Vagina (tissue), 2 donors: ENCODE measurements around the gene ATXN2. TPM values are rescaled to one million over a fixed set of nuclear protein-coding genes. Genes with fewer than 3 reads are reported as not detected.
"Not testable (repeated sequence)": the region's sequence is repeated elsewhere in the genome, so short reads cannot be mapped to it uniquely, and the experiment has no call there.

Experiments used
- DNase-seq, 2 donors: peaks; one replicate each; pipeline ENCODE4 v3.0.0-alpha.2; 2017; ENCODE audit errors: extremely low spot score in 2 of 2
- H3K27ac ChIP-seq: fragments of 200-600 bp; sonication (generic); one replicate; pipeline ENCODE4 v1.5.1; 2019
- H3K27me3 ChIP-seq: fragments of 200-600 bp; sonication (generic); one replicate; pipeline ENCODE4 v1.5.1; 2019
- H3K36me3 ChIP-seq, 2 donors: fragments of 200-600 bp; sonication (generic); one replicate each; pipeline ENCODE4 v1.5.1; 2017 to 2019
- H3K4me1 ChIP-seq: fragments of 200-600 bp; sonication (generic); one replicate; pipeline ENCODE4 v1.5.1; 2019
- H3K4me3 ChIP-seq, 2 donors: fragments of 200-600 bp; sonication (generic); 1 replicate in 1 of 2; 2 replicates in 1 of 2; pipeline ENCODE4 v1.5.1; 2016 to 2019
- H3K9me3 ChIP-seq: fragments of 200-600 bp; sonication (generic); one replicate; pipeline ENCODE4 v1.5.1; 2019
- POLR2A ChIP-seq, 2 donors: fragments of 450-650 bp; IDR thresholded peaks; one replicate each; pipeline ENCODE4 v1.6.1; 2017; ENCODE audit warnings: antibody characterized with exemption in 2 of 2, mild to moderate bottlenecking in 2 of 2, moderate library complexity in 2 of 2
- POLR2AphosphoS5 ChIP-seq, 2 donors: sonication (generic); formaldehyde crosslinking; IDR thresholded peaks; one replicate each; pipeline ENCODE4 v1.9.0; 2017; ENCODE audit warnings: antibody characterized with exemption in 2 of 2, mild to moderate bottlenecking in 2 of 2, low read depth in 1 of 2; ENCODE audit not compliant: insufficient read depth in 1 of 2
- intact Hi-C: fragments of 100-400 bp; cut with DNase I; formaldehyde crosslinking; loops from one replicate; pipeline ENCODE4 v1.15.1; 2023
- total RNA-seq: library from RNA; depleted of rRNA; stranded (reverse); fragments of >200 nt; gene quantifications from one replicate; pipeline ENCODE4 v1.2.3, GENCODE V29; 2016
- TF ChIP-seq, protein P1 (sequence below), 3 experiments: fragments of 450-650 bp in 2 of 3; fragments of 200-600 bp in 1 of 3; sonication (generic) in 1 of 3; IDR thresholded peaks; one replicate each; pipeline ENCODE4 v1.5.1; 2017 to 2019; ENCODE audit warnings: antibody characterized with exemption in 3 of 3, mild to moderate bottlenecking in 2 of 3, moderate library complexity in 2 of 3

Gene ATXN2
- total RNA-seq, 1 donor from 2014 or later = 70.2 TPM

GRCh38 chr12:111626230-111626629, 27.1 kb upstream of the ATXN2 start:
- Histone ChIP-seq H3K9me3 (no peaks in the 10 kb centered on the region), H3K4me3 (no peak overlapping the region), H3K27ac (no peak overlapping the region), H3K36me3 (no peaks in the 10 kb centered on the region), H3K27me3 (no peaks in the 10 kb centered on the region), H3K4me1 (no peaks in the 10 kb centered on the region)
- no peak for TF ChIP-seq POLR2A (IDR thresholded peaks at IDR 0.05)
- TF ChIP-seq, protein P1, sequence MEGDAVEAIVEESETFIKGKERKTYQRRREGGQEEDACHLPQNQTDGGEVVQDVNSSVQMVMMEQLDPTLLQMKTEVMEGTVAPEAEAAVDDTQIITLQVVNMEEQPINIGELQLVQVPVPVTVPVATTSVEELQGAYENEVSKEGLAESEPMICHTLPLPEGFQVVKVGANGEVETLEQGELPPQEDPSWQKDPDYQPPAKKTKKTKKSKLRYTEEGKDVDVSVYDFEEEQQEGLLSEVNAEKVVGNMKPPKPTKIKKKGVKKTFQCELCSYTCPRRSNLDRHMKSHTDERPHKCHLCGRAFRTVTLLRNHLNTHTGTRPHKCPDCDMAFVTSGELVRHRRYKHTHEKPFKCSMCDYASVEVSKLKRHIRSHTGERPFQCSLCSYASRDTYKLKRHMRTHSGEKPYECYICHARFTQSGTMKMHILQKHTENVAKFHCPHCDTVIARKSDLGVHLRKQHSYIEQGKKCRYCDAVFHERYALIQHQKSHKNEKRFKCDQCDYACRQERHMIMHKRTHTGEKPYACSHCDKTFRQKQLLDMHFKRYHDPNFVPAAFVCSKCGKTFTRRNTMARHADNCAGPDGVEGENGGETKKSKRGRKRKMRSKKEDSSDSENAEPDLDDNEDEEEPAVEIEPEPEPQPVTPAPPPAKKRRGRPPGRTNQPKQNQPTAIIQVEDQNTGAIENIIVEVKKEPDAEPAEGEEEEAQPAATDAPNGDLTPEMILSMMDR (IDR thresholded peaks at IDR 0.05) = no peak
- TF ChIP-seq POLR2AphosphoS5 (IDR thresholded peaks at IDR 0.05; ENCODE audit: insufficient read depth in 1 of 2, low read depth in 1 of 2) = no peak
- intact Hi-C loops = loop anchor here (5.0 kb wide), 1 partner anchor 479 kb away; no protein-coding TSS in a partner anchor
- no peak for DNase-seq

GRCh38 chr12:111624540-111624939, 25.4 kb upstream of the ATXN2 start:
- Histone ChIP-seq H3K27me3 (no peaks in the 10 kb centered on the region), H3K4me3 (no peak overlapping the region), H3K36me3 (no peaks in the 10 kb centered on the region), H3K9me3 (no peaks in the 10 kb centered on the region), H3K4me1 (no peaks in the 10 kb centered on the region), H3K27ac (no peak overlapping the region)
- DNase-seq = no peak
- TF ChIP-seq, protein P1 (IDR thresholded peaks at IDR 0.05) = no peak
- TF ChIP-seq POLR2AphosphoS5 (IDR thresholded peaks at IDR 0.05; ENCODE audit: insufficient read depth in 1 of 2, low read depth in 1 of 2) = peak in 1 of 2 donors; percentile 14
- intact Hi-C loops = no loop called here

GRCh38 chr12:111617841-111618240, 18.7 kb upstream of the ATXN2 start:
- intact Hi-C loops, H3K27me3 ChIP-seq, H3K4me3 ChIP-seq: not testable (repeated sequence)

GRCh38 chr12:111616177-111616623, 17.1 kb upstream of the ATXN2 start:
- no peaks in the 10 kb centered on the region for H3K4me1 ChIP-seq
- H3K4me3 ChIP-seq = no peak overlapping the region
- H3K27ac ChIP-seq = no peak overlapping the region
- no peak for DNase-seq
- intact Hi-C loops = no loop called here
- no peak for TF ChIP-seq POLR2AphosphoS5 (IDR thresholded peaks at IDR 0.05; ENCODE audit: insufficient read depth in 1 of 2, low read depth in 1 of 2)
- TF ChIP-seq, protein P1 (IDR thresholded peaks at IDR 0.05) = no peak
- no peak for TF ChIP-seq POLR2A (IDR thresholded peaks at IDR 0.05)
- no peaks in the 10 kb centered on the region for H3K36me3 ChIP-seq
- H3K27me3 ChIP-seq = no peaks in the 10 kb centered on the region
- H3K9me3 ChIP-seq = no peaks in the 10 kb centered on the region

More at GRCh38 chr12:111617841-111618240, 18.7 kb upstream of the ATXN2 start:
- H3K4me1 ChIP-seq, H3K36me3 ChIP-seq, H3K27ac ChIP-seq, H3K9me3 ChIP-seq, DNase-seq: not testable (repeated sequence)

- TF ChIP-seq, protein P1 (IDR thresholded peaks at IDR 0.05) = no peak
- no peak for TF ChIP-seq POLR2AphosphoS5 (IDR thresholded peaks at IDR 0.05; ENCODE audit: insufficient read depth in 1 of 2, low read depth in 1 of 2)
- TF ChIP-seq POLR2A (IDR thresholded peaks at IDR 0.05) = no peak
- no peak for DNase-seq
- Histone ChIP-seq H3K4me3 (no peak overlapping the region), H3K9me3 (no peaks in the 10 kb centered on the region), H3K4me1 (no peaks in the 10 kb centered on the region), H3K27me3 (no peaks in the 10 kb centered on the region), H3K36me3 (no peaks in the 10 kb centered on the region), H3K27ac (no peak overlapping the region)
- intact Hi-C loops = no loop called here
These were observed 8.1 kb upstream of the ATXN2 start for GRCh38 chr12:111607239-111607638.
